K562 (cell line): ENCODE data around the gene SOX8. TPM values are rescaled to one million over a fixed set of nuclear protein-coding genes. Genes with fewer than 3 reads are reported as not detected.

ENCODE experiments used
- ATAC-seq: fragments of 200-7000 bp; cut with Tn5 transposase; 3 replicates; pipeline ENCODE4 v1.9.1; 2020; ENCODE audit warnings: moderate library complexity
- BruUV-seq: library from RNA; stranded (reverse); fragments of 400-500 nt; replicated peaks from 2 replicates; lab custom pipeline; 2021; lab: Mats Ljungman, UMichigan
- CTCF ChIA-PET: fragments of 300-600 bp; formaldehyde crosslinking; extraction: SDS; loops from one replicate; lab custom pipeline; 2021; ENCODE audit warnings: low intra/inter-chr PET ratio; lab: Yijun Ruan, JAX
- POLR2A ChIA-PET: fragments of 300-600, 350-650 bp; sonication (Branson Sonifier 250); formaldehyde crosslinking; extraction: SDS; loops from one replicate; lab custom pipeline; 2021; ENCODE audit warnings: antibody characterized with exemption, inconsistent platforms; lab: Yijun Ruan, JAX
- DNase-seq, 4 experiments: peaks; one replicate each; pipeline versions ENCODE4 v3.0.0 to v3.0.0-alpha.2; 2011 to 2018; ENCODE audit warnings: low spot score in 3 of 4, mixed read lengths in 3 of 4; ENCODE audit errors: extremely low read depth in 1 of 4
- FAIRE-seq: peaks from 2 replicates; lab custom pipeline; 2011; peaks lifted over from hg19 to GRCh38; lab: Jason Lieb, UNC
- H2AFZ ChIP-seq: 2 replicates; pipeline ENCODE4 v1.6.0; 2011; ENCODE audit warnings: low read depth, low read length, control low read depth, inconsistent platforms
- H3K27ac ChIP-seq: fragments of 200-600 bp; 3 replicates; pipeline ENCODE4 v1.8.0; 2011; ENCODE audit warnings: low read depth, mild to moderate bottlenecking, control low read depth, inconsistent platforms, low read length, moderate library complexity, mixed read lengths; ENCODE audit errors: extremely low read depth
- H3K27me3 ChIP-seq, 2 experiments: fragments of 300-600 bp in 1 of 2; 2 replicates in 1 of 2; 3 replicates in 1 of 2; pipeline versions ENCODE4 v1.6.0 to v1.8.0; 2011; ENCODE audit warnings: inconsistent platforms in 2 of 2, low read length in 2 of 2, mild to moderate bottlenecking in 1 of 2, mixed read lengths in 1 of 2, moderate library complexity in 1 of 2; ENCODE audit not compliant: control insufficient read depth in 2 of 2, insufficient read depth in 2 of 2
- H3K36me3 ChIP-seq: fragments of 300-600 bp; 3 replicates; pipeline ENCODE4 v1.8.0; 2011; ENCODE audit warnings: mild to moderate bottlenecking, low read length, inconsistent platforms; ENCODE audit not compliant: control insufficient read depth, insufficient read depth
- H3K4me1 ChIP-seq, 2 experiments: fragments of 200-600 bp in 1 of 2; replicated peaks in 1 of 2; 2 replicates in 1 of 2; 3 replicates in 1 of 2; pipeline versions ENCODE4 v1.5.1 to v1.8.0; 2011; ENCODE audit warnings: inconsistent platforms in 2 of 2, low read length in 2 of 2, mild to moderate bottlenecking in 1 of 2, mixed read lengths in 1 of 2, moderate library complexity in 1 of 2; ENCODE audit not compliant: control insufficient read depth in 2 of 2, insufficient read depth in 2 of 2
- H3K4me2 ChIP-seq: 2 replicates; pipeline ENCODE4 v1.6.1; 2011; ENCODE audit warnings: low read length, control low read depth, inconsistent platforms, mixed read lengths; ENCODE audit not compliant: insufficient read depth
- H3K4me3 ChIP-seq: fragments of 200-600 bp; sonication (generic), shearing (Covaris generic); 2 replicates; pipeline ENCODE4 v1.5.1; 2016; ENCODE audit warnings: control low read depth, inconsistent platforms
- H3K79me2 ChIP-seq: fragments of 200-600 bp; 3 replicates; pipeline ENCODE4 v1.8.0; 2011; ENCODE audit warnings: low read length, inconsistent platforms; ENCODE audit not compliant: control insufficient read depth, insufficient read depth
- H3K9ac ChIP-seq, 2 experiments: 2 replicates each; pipeline versions ENCODE4 v1.6.0 to v1.6.1; 2011; ENCODE audit warnings: low read depth in 2 of 2, low read length in 2 of 2, control low read depth in 1 of 2, inconsistent platforms in 1 of 2, mild to moderate bottlenecking in 1 of 2, mixed read lengths in 1 of 2; ENCODE audit not compliant: insufficient read depth in 1 of 2
- H3K9me1 ChIP-seq: one replicate; pipeline ENCODE4 v1.6.0; 2011; ENCODE audit warnings: inconsistent platforms, mild to moderate bottlenecking, low read length, moderate library complexity; ENCODE audit not compliant: control insufficient read depth, insufficient read depth
- H3K9me3 ChIP-seq: replicated peaks from 2 replicates; pipeline ENCODE4 v1.5.1; 2011; ENCODE audit warnings: low read depth, low read length, inconsistent platforms; ENCODE audit not compliant: control insufficient read depth, insufficient read depth
- H4K20me1 ChIP-seq: replicated peaks from 2 replicates; pipeline ENCODE4 v1.6.1; 2011; ENCODE audit warnings: low read length, inconsistent platforms, mixed read lengths; ENCODE audit not compliant: control insufficient read depth, insufficient read depth
- ARHGAP35 ChIP-seq: fragments of 450-650 bp; IDR thresholded peaks from 2 replicates; pipeline ENCODE4 v1.6.1; 2018; ENCODE audit not compliant: partially characterized antibody
- PBX2 ChIP-seq, 2 experiments: IDR thresholded peaks in 1 of 2; conservative IDR thresholded peaks in 1 of 2; 2 replicates each; pipeline ENCODE4 v1.6.1; 2016; ENCODE audit warnings: low read depth in 2 of 2, mild to moderate bottlenecking in 1 of 2, missing compliant biosample characterization in 1 of 2, missing genetic modification characterization in 1 of 2, moderate library complexity in 1 of 2
- PKNOX1 ChIP-seq: fragments of 450-650 bp; IDR thresholded peaks from 2 replicates; pipeline ENCODE4 v1.6.1; 2016
- RBM14 ChIP-seq: fragments of 200-400 bp; formaldehyde crosslinking; IDR thresholded peaks from 2 replicates; pipeline ENCODE4 v1.6.1; 2018; ENCODE audit warnings: low read depth, mild to moderate bottlenecking, low read length, moderate library complexity, borderline replicate concordance; ENCODE audit not compliant: insufficient read depth
- WGBS: fragments of 100-300 bp; shearing (Covaris generic); methylation state at CpG from one replicate; pipeline ENCODE4 v1.1.6; 2016; ENCODE audit warnings: low coverage, mixed read lengths; ENCODE audit not compliant: insufficient coverage; ENCODE audit errors: missing lambda C conversion rate; 5-methylcytosine and 5-hydroxymethylcytosine counted together
- in situ Hi-C: fragments of 300-500 bp; cut with MboI; formaldehyde crosslinking; loops from 4 replicates; pipeline ENCODE4 v1.15.0; 2018; ENCODE audit warnings: inconsistent platforms, mixed read lengths
- intact Hi-C: fragments of 100-400 bp; cut with micrococcal nuclease; formaldehyde crosslinking; loops from 2 replicates; pipeline ENCODE4 v1.14.2; 2022
- polyA plus RNA-seq, 8 experiments: library from polyadenylated mRNA; depleted of rRNA in 4 of 8; stranded (reverse) in 5 of 8; unstranded in 3 of 8; fragments of >200 nt; fragmentation: Nextera tagmentation in 2 of 8; fragmentation: Illumina TruSeq in 1 of 8; extraction: Ambion mirVana in 2 of 8; extraction: Trizol in 1 of 8; gene quantifications; 2 replicates each; pipeline versions ENCODE4 v1.2.1 to v1.2.3, GENCODE V29; 2011 to 2014; ENCODE audit warnings: inconsistent platforms in 1 of 8, missing spikeins in 1 of 8
- total RNA-seq, 7 experiments: library from RNA; depleted of rRNA in 6 of 7; stranded (reverse); fragments of >200 nt in 6 of 7; fragmentation: Illumina TruSeq in 2 of 7; extraction: Trizol in 2 of 7; gene quantifications; 2 replicates each; pipeline versions ENCODE4 v1.2.1 to v1.2.3, GENCODE V29; 2011 to 2021; ENCODE audit warnings: low replicate concordance in 1 of 7

Gene SOX8
- total and polyA plus RNA-seq, 9 of the 15 experiments (the other 6 are each of a cell fraction or from before 2014, with no cell fraction given), result 0.07 to 0.15 (median 0.15) TPM; not detected in 6

GRCh38 chr16:1033128-1033679 lies 51.6 kb downstream of the SOX8 start:
- TF ChIP-seq RBM14 (no peak), PBX2 (CRISPR knock-in tag; IDR thresholded peaks at IDR 0.05; ENCODE audit: low read depth) (no peak), PBX2 (tag; conservative IDR thresholded peaks at IDR 0.05; ENCODE audit: low read depth) (peak; percentile 59), ARHGAP35 (peak; percentile 42), PKNOX1 (peak; percentile 54; the same call in 1 of the 2 replicates)
- no peak overlapping the region for H3K27ac ChIP-seq
- no peaks in the 10 kb centered on the region for H3K79me2 ChIP-seq
- H3K9me3 ChIP-seq, result no peaks in the 10 kb centered on the region
- intact Hi-C loops (no loop called here), in situ Hi-C loops (no loop called here)
- no peak overlapping the region for H3K4me2 ChIP-seq
- FAIRE-seq (no peak), ATAC-seq (no peak), DNase-seq (no peak)
- no peak overlapping the region for H2AFZ ChIP-seq
- H4K20me1 ChIP-seq, result peaks cover 12% of the 10 kb centered on the region; the same call in 1 of the 2 replicates
- no peaks in the 10 kb centered on the region for H3K9me1 ChIP-seq
- CTCF ChIA-PET, result no interaction called here
- no peaks in the 10 kb centered on the region for H3K36me3 ChIP-seq
- POLR2A ChIA-PET, result no interaction called here
- H3K27me3 ChIP-seq, result peaks cover 18 to 57% of the 10 kb centered on the region in 2 experiments; a peak in 3 of 5 replicates
- no TSS peak for BruUV-seq
- H3K9ac ChIP-seq, result no peak overlapping the region
- 3% methylated on average over 3 of the region's 3 CpGs for WGBS
- peaks cover 0 to 34% of the 10 kb centered on the region in 2 experiments; a peak in 2 of 5 replicates for H3K4me1 ChIP-seq
- no peak overlapping the region for H3K4me3 ChIP-seq
